K562 (cell line): ENCODE measurements around the gene ITGA7. TPM values are rescaled to one million over a fixed set of nuclear protein-coding genes. Genes with fewer than 3 reads are reported as not detected.

Experiments used
- BRCA1 ChIP-seq, 2 experiments: fragments of 450-650 bp in 1 of 2; sonication (generic) in 1 of 2; formaldehyde crosslinking in 1 of 2; IDR thresholded peaks; 2 replicates each; pipeline versions ENCODE4 v1.5.0 to v1.6.1; 2017 to 2020; ENCODE audit warnings: mild to moderate bottlenecking in 1 of 2, missing genetic modification reagents in 1 of 2
- CBX8 ChIP-seq: fragments of 200-600 bp; sonication (generic); IDR thresholded peaks from 2 replicates; pipeline ENCODE4 v1.6.1; 2012; ENCODE audit warnings: borderline replicate concordance, mixed run types, low read depth, mild to moderate bottlenecking, moderate library complexity, mixed read lengths, low read length, control low read depth, inconsistent platforms; ENCODE audit not compliant: poor library complexity, severe bottlenecking; ENCODE audit errors: extremely low read depth
- CGGBP1 ChIP-seq: fragments of 250-450 bp; sonication (Bioruptor Pico); IDR thresholded peaks from 2 replicates; pipeline ENCODE4 v1.9.0; 2021; ENCODE audit warnings: mild to moderate bottlenecking
- GATA2 ChIP-seq: sonication (generic); formaldehyde crosslinking; IDR thresholded peaks from 2 replicates; pipeline ENCODE4 v1.4.0; 2020; ENCODE audit warnings: mild to moderate bottlenecking, missing genetic modification reagents
- JUN ChIP-seq, 2 experiments: sonication (generic) in 1 of 2; formaldehyde crosslinking in 1 of 2; IDR thresholded peaks; 2 replicates each; pipeline versions ENCODE4 v1.6.1 to v1.8.0; 2012 to 2022; ENCODE audit warnings: borderline replicate concordance in 2 of 2, mild to moderate bottlenecking in 2 of 2, improper control_type of control experiment in 1 of 2, low read depth in 1 of 2, low read length in 1 of 2, missing genetic modification reagents in 1 of 2
- L3MBTL2 ChIP-seq: fragments of 450-650 bp; IDR thresholded peaks from 2 replicates; pipeline ENCODE4 v1.6.1; 2016; ENCODE audit warnings: mild to moderate bottlenecking, moderate library complexity
- MTA3 ChIP-seq: fragments of 450-650 bp; formaldehyde crosslinking; IDR thresholded peaks from 2 replicates; pipeline ENCODE4 v1.6.1; 2017; ENCODE audit warnings: mild to moderate bottlenecking, borderline replicate concordance
- PKNOX1 ChIP-seq: fragments of 450-650 bp; IDR thresholded peaks from 2 replicates; pipeline ENCODE4 v1.6.1; 2016
- PRPF4 ChIP-seq: fragments of 200-400 bp; formaldehyde crosslinking; IDR thresholded peaks from one replicate; pipeline ENCODE4 v1.6.1; 2017; ENCODE audit warnings: low read length, low read depth, mild to moderate bottlenecking; ENCODE audit not compliant: insufficient read depth, poor library complexity, severe bottlenecking
- RBM22 ChIP-seq: fragments of 200-400 bp; formaldehyde crosslinking; IDR thresholded peaks from 2 replicates; pipeline ENCODE4 v1.6.1; 2018; ENCODE audit warnings: low read length, low read depth; ENCODE audit not compliant: poor library complexity, severe bottlenecking
- SMAD2 ChIP-seq: fragments of 150-350 bp; IDR thresholded peaks from 2 replicates; pipeline ENCODE4 v1.6.1; 2014; ENCODE audit warnings: low read depth, mild to moderate bottlenecking, low read length
- SNIP1 ChIP-seq: fragments of 450-650 bp; IDR thresholded peaks from 2 replicates; pipeline ENCODE4 v1.7.1; 2017; ENCODE audit warnings: low read depth, mild to moderate bottlenecking
- SP2 ChIP-seq: IDR thresholded peaks from 2 replicates; pipeline ENCODE4 v1.6.1; 2011; ENCODE audit warnings: mild to moderate bottlenecking, low read depth, low read length, moderate library complexity; ENCODE audit not compliant: poor library complexity, severe bottlenecking; ENCODE audit errors: extremely low read depth
- TSC22D4 ChIP-seq: fragments of 450-650 bp; IDR thresholded peaks from 2 replicates; pipeline ENCODE4 v1.6.1; 2016; ENCODE audit warnings: missing genetic modification characterization, missing biosample characterization, control low read depth
- VEZF1 ChIP-seq: fragments of 200-800 bp; sonication (Bioruptor generic); IDR thresholded peaks from 2 replicates; pipeline ENCODE4 v1.6.1; 2017; ENCODE audit warnings: missing genetic modification characterization, missing compliant biosample characterization
- ZNF174 ChIP-seq: fragments of 250-450 bp; sonication (Bioruptor Pico); IDR thresholded peaks from 2 replicates; pipeline ENCODE4 v1.4.0; 2020; ENCODE audit warnings: mild to moderate bottlenecking
- ZNF253 ChIP-seq: fragments of 250-450 bp; sonication (Bioruptor Pico); conservative IDR thresholded peaks from 2 replicates; pipeline ENCODE4 v1.6.1; 2021; ENCODE audit warnings: mild to moderate bottlenecking
- ZNF311 ChIP-seq: fragments of 250-450 bp; sonication (Bioruptor Pico); IDR thresholded peaks from 2 replicates; pipeline ENCODE4 v1.4.0; 2020; ENCODE audit warnings: mild to moderate bottlenecking, moderate library complexity
- polyA plus RNA-seq, 8 experiments: library from polyadenylated mRNA; depleted of rRNA in 4 of 8; stranded (reverse) in 5 of 8; unstranded in 3 of 8; fragments of >200 nt; fragmentation: Nextera tagmentation in 2 of 8; fragmentation: Illumina TruSeq in 1 of 8; extraction: Ambion mirVana in 2 of 8; extraction: Trizol in 1 of 8; gene quantifications; 2 replicates each; pipeline versions ENCODE4 v1.2.1 to v1.2.3, GENCODE V29; 2011 to 2014; ENCODE audit warnings: inconsistent platforms in 1 of 8, missing spikeins in 1 of 8
- total RNA-seq, 7 experiments: library from RNA; depleted of rRNA in 6 of 7; stranded (reverse); fragments of >200 nt in 6 of 7; fragmentation: Illumina TruSeq in 2 of 7; extraction: Trizol in 2 of 7; gene quantifications; 2 replicates each; pipeline versions ENCODE4 v1.2.1 to v1.2.3, GENCODE V29; 2011 to 2021; ENCODE audit warnings: low replicate concordance in 1 of 7
- TF ChIP-seq, protein P1 (sequence below): sonication (generic); formaldehyde crosslinking; IDR thresholded peaks from 2 replicates; pipeline ENCODE4 v1.8.1; 2022; ENCODE audit warnings: missing genetic modification reagents
- TF ChIP-seq, protein P2 (sequence below), 2 experiments: fragments of 250-450 bp in 1 of 2; fragments of 450-650 bp in 1 of 2; sonication (Bioruptor Pico) in 1 of 2; IDR thresholded peaks; 2 replicates each; pipeline versions ENCODE4 v1.6.1 to v1.8.0; 2016 to 2021; ENCODE audit warnings: mild to moderate bottlenecking in 2 of 2, moderate library complexity in 2 of 2, missing compliant biosample characterization in 1 of 2, missing genetic modification characterization in 1 of 2

ITGA7 gene
- total and polyA plus RNA-seq, 9 of the 15 experiments (the other 6 are each of a cell fraction or from before 2014, with no cell fraction given) = 0.11 to 2.3 (median 0.56) TPM; not detected in 1

DNA sequence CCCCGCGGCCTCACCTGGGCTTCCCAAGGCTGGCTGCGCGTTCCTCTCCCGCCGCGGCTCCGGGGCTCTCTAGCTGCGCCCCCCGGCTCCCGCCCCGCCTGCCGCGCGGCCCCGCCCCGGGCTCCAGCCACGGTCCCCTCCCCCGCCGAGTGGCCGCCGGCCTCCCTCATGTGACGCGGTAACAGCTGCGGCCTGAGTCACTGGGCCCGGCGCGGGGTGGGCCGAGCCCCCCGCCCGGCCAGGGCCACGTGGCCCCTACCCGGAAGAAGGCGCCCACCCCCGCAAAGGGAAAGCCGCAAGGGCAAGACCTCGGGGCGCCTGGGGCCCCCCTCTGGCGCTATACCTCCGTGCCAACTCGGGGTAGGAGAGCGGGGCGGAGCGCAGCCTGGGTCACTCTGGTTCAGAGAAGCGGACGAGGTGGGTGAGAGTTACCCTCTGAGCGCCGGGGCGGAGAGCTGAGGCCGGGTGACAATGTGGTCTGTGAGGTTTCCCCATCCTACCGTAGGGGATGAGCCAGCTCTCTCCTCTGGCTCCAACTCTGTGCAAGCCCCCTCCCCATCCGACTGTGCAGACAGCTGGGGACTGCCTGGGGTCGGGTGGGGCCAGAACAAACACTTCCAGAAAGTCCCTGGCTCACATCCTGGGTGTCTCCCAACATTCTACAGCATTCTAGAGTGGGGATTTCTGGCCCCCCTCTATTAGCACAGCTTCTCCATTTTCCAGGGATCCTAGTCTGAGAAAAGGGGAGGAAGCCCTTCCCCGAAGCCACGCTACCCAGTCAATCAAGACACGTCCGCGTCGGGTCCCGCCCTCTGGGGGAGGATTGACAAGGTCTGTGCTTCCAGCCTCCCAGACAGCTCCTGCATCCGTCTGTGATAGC, 21.5 kb upstream of the ITGA7 start, which contains the start of gene CD63 (continued):
- TF ChIP-seq CGGBP1 (CRISPR knock-in tag) = no peak
- TF ChIP-seq JUN (IDR thresholded peaks at IDR 0.05; ENCODE audit: borderline replicate concordance, low read depth, low read length) = peak; percentile 80; the same call in 1 of the 2 replicates
- TF ChIP-seq JUN (CRISPR knock-in tag; IDR thresholded peaks at IDR 0.05; ENCODE audit: borderline replicate concordance) = no peak
- no peak for TF ChIP-seq ZNF253 (CRISPR knock-in tag)
- TF ChIP-seq, protein P1, sequence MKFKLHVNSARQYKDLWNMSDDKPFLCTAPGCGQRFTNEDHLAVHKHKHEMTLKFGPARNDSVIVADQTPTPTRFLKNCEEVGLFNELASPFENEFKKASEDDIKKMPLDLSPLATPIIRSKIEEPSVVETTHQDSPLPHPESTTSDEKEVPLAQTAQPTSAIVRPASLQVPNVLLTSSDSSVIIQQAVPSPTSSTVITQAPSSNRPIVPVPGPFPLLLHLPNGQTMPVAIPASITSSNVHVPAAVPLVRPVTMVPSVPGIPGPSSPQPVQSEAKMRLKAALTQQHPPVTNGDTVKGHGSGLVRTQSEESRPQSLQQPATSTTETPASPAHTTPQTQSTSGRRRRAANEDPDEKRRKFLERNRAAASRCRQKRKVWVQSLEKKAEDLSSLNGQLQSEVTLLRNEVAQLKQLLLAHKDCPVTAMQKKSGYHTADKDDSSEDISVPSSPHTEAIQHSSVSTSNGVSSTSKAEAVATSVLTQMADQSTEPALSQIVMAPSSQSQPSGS (CRISPR knock-in tag) = no peak
- TF ChIP-seq VEZF1 (CRISPR knock-in tag) = peak; percentile 99
- TF ChIP-seq, protein P2, sequence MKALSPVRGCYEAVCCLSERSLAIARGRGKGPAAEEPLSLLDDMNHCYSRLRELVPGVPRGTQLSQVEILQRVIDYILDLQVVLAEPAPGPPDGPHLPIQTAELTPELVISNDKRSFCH (CRISPR knock-in tag; IDR thresholded peaks at IDR 0.05) = no peak
- TF ChIP-seq, protein P2 (tag; IDR thresholded peaks at IDR 0.05) = no peak
- TF ChIP-seq PKNOX1 = peak; percentile 98
- TF ChIP-seq GATA2 (CRISPR knock-in tag) = no peak
- TF ChIP-seq MTA3 = peak; percentile 91; the same call in 1 of the 2 replicates
- TF ChIP-seq CBX8 = no peak
- TF ChIP-seq SMAD2 = no peak
- TF ChIP-seq SP2 = no peak
- TF ChIP-seq TSC22D4 (tag) = no peak
- TF ChIP-seq RBM22 = no peak
- no peak for TF ChIP-seq ZNF311 (CRISPR knock-in tag)
- no peak for TF ChIP-seq SNIP1
- no peak for TF ChIP-seq PRPF4
- peak; percentile 72 for TF ChIP-seq L3MBTL2
- TF ChIP-seq BRCA1 (IDR thresholded peaks at IDR 0.05) = no peak
- no peak for TF ChIP-seq BRCA1 (CRISPR knock-in tag; IDR thresholded peaks at IDR 0.05)
- no peak for TF ChIP-seq ZNF174
